AG08395 (cell line): Measurements from ENCODE around the gene ROR2.

Experiments
- DNase-seq: peaks from one replicate; pipeline ENCODE4 v3.0.0; 2012; ENCODE audit warnings: mixed read lengths, low spot score

ROR2 gene

DNA sequence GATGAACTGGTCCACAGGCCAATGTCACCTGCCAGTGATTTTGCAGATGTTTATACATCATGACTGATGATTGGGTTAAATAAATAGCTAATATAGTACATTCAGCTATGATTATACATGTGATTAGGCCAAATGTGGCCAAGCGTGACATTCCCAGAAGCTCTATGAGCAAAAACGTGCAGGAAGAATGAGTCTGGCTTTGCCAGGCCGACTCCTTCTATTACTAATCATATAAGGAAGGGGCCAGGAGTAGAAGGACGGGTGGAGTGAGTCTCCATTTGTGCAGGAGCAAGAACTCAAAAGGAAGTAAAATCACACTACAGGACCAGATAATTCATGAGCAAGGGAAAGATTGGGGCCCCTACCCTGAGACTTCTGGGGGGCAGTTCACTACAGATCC, 178.2 kb downstream of the ROR2 start:
- DNase-seq = peak; percentile 27

DNA sequence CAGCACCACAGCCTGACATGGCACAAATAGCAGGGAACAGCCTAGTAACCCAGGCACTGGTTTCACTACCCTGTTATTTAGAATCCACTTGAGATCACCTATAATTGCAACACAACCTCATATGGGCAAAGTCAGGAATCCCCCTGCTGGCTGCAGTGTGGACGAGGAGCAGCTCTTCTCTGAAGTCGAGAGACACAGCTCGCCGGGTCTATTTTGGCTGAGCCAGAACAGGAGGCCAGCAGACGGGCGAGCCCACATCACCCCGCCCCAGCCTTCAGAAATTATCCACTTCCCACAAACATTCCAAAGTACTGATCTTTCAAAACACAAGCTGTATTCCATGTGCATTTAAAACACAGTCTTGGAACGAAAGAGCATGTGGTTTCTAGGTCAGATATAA, 179.0 kb downstream of the ROR2 start:
- peak; percentile 92 for DNase-seq

DNA sequence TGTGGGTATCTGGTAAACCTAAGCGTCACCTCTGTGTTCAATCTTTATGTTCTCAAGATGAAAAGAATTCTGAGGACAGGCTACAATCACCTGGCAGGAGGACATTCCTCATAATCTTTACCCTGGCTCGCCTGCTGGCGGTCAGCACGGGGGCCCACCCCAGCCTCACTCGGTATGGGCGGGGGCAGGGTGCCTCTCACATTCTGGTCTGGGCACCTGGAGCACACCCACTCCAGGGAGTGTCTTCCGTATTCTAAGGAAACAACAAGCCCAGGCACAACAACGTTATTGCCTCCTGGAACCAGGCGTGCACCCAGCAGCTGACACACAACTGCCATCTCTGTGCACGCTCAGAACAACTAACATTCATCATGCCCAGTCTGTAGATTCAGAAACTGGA, 179.8 kb downstream of the ROR2 start:
- no peak for DNase-seq

DNA sequence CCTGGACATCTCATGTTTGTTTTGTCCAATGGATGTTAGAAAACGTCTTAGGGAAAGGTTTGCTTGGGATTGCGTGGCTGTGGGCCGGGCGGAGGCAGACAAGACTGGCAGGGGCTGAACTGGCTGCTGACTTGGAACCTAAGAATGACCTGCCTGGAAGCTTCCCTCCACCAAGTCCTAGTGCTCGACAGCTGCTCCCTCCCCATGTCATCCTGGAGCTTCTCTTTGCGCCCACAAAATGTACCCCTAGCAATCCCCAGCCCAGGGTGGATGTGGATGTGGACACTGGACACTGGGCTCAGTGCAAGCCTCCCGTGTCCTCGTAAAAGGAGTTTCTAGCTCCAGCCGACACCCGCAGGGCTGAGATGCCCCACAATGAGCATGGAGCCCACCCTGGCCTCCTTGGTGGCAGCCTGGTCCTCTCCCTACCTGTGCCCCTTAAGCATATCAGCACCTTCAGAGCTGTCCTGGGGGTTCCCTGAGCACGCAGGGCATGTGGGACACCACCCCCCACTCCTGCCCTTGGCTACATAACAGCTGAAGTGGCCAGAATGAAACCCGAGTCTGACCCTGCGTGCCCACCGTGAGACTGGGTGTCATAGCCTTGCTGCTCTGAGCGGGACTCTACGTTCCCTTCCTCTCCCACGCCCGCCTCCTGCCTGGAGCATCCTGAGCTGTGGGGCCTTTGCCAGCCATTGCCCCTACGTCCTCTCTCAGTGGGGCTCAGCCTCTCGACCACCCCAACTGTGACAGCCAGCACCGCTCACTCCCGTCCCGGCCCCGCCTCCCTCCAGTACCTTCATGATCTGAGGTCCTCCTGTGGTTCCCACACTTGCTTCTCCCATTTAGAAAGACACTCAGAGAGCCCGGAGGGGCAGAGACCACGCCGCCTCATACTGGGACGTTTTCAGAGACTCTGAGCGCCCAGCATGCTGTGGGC, 180.8 kb downstream of the ROR2 start:
- DNase-seq = no peak

DNA sequence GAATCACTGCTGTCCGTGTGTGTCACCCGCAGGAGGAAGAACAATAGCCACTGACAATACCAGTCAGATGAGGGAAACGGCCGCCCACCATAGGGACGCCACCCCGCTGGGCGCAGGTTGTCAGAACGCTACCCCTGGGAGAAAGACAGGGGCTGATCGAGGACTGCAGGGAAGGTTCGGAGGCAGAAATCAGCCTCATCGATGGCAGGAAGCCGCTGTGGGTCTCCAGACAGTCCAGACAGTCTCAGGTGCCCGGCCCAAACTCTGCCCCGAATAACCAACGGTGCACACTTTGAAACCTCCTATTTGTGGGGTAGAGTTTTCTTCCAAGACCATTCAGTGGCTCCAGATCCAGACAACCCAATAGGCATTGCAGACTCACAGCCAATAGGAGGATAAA, 181.5 kb downstream of the ROR2 start:
- DNase-seq = no peak

DNA sequence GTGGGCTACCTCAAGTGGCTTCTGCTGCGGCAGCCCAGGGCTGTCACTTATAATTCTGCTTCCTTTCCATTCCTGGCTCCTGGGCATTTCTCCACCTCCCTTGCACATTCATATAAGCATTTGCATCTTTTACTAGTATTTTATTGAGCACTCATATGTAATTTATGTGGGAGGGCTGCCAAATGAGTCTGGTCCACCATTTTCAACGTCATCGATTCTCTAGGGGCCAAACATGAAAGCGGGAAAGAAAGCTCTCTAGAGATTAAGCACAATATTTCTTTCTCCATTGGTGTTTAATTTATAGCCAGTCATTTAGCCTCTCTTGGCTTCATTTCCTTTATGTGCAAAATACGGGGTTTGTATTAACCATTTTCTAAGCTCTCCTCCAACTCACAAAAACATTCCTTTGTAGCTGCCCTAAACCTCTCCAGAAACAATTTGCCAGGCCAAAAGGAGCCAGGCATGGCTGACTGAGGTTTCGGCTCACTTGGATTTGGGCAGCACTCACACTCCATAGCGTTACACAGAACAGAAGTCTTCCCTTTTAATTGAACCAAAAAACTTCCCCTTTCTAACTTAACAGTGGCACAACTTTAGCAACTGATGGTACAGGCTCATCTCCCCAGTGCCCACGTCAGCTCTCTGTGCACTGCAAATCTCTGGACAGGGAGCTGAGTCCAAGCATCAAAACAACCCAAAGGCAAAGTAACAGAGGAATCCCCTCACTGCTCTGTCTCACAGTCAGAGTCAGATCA, 183.5 kb downstream of the ROR2 start:
- no peak for DNase-seq

DNA sequence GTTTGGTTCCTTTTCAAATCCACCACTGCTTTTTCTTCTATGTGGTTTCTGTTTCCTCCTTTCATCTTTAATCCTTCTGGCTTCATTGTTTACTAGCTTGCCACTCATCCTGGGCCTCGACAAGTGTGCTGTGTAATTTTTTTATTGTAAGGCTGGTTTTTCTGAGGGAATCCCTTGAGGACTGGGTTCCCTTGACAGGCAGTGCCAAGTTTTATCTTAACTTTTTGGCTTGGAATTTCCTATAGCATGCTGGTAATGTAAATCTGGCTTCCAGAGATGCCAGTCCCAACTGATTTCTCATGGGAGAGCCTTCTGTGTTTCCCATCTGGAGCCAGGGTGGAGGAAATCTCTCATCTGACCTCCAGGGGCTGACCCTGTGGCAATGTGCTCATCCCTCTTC, 184.7 kb downstream of the ROR2 start:
- DNase-seq = no peak

DNA sequence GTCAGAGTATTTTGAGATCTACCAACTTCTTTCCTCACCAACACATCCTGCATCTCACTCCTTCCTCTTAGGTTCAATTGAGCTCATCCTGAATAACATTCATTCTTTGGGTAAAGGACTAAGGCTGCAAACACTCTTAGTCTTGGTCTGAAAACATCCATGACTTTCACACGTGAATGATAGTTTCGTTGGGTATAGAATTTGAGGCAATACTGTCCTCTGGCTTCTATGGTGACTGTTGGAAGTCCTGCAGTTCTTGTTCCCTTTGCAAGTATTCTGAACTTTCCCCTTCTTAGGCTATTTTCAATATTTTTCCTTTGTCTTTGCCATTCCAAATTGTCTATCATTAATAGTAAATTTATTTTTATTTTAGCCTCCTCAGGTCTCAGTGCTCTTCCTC, 185.4 kb downstream of the ROR2 start:
- DNase-seq = no peak

DNA sequence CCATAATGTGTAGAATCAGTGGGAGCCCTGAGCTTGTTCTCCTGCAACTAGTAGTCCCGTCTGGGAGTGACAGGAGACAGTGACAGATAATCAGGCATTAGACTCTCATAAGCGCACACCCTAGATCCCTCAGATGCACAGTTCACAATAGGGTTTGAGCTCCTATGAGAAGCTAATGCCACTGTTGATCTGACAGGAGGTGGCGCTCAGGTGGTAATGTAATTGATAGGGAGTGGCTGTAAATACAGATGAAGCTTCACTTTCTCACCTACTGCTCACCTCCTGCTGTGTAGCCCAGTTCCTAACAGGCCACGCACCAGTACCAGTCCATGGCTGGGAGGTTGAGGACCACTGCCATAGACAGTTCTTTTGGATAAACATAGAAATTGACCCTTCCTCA, 188.7 kb downstream of the ROR2 start:
- DNase-seq = no peak

DNA sequence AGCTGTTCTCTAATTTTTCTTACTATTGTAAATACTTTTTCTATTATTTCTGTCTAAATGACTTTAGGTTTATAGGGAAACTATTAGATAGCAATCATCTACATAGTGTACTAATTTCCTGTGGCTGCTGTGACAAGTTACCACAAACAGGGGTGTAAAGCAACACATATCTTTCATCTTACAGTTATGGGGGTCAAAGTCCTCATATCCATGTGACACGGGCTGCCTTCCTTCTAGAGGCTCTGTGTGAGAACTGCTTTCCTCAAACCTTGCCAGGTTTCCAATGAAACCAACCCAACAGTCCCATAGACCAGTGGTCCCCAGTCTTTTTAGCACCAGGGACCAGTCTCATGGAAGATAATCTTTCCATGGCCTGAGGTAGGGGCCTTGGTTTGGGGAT, 189.1 kb downstream of the ROR2 start:
- no peak for DNase-seq

DNA sequence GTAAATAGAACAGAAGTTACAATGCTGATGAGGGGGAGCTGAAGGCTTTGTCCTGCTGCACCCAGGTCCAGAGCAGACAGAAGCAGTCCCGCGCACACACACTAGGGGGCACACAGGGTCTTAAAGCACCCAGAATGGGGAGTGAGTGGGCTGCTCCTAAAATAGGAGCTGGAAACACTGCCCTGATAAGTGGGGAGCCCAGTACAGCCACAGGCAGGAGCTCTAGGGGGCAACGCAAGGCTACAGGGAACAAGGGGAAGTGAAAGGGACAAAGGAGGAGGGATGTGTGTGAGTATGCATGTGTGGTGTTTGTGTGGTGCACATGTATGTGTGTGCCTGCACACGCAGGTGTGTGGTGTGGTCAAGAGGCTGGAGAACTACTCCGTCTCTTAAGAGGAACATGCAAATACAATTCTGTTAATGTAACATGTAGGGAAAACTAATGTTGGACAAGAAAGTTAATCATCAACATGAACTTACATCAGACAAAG, 191.5 kb downstream of the ROR2 start:
- DNase-seq = peak; percentile 67

DNA sequence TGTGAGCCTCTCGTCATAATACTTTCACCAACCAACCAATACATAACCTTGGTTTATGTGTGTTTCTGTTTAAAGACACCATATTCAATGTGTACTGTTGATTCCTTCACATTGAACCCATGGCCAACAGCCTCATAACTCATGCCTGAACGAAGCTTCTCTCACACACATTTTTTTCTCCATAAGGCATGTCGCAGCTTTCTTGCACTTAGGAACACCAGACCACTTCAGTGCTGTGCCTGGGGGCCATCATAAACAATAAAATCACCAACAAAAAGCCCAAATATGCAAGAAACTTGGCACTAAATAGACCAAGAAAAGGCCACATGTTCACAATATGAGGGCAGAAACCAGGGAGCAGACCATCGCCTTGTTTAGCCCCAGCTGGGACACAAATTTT, 192.2 kb downstream of the ROR2 start:
- DNase-seq = no peak

DNA sequence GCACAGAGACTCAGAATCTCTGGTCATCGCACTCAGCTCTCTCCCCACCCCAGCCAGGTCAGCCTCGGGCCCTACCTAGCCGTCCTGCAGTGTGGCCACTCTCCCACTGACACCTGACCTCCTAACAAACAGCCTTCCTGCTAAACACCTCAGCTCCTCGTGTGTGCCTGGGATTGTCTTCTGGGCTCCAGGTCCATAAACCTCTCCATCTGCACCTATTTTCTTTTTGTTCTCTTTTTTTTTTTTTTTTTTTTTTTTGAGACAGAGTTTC, 193.6 kb downstream of the ROR2 start:
- DNase-seq = no peak

DNA sequence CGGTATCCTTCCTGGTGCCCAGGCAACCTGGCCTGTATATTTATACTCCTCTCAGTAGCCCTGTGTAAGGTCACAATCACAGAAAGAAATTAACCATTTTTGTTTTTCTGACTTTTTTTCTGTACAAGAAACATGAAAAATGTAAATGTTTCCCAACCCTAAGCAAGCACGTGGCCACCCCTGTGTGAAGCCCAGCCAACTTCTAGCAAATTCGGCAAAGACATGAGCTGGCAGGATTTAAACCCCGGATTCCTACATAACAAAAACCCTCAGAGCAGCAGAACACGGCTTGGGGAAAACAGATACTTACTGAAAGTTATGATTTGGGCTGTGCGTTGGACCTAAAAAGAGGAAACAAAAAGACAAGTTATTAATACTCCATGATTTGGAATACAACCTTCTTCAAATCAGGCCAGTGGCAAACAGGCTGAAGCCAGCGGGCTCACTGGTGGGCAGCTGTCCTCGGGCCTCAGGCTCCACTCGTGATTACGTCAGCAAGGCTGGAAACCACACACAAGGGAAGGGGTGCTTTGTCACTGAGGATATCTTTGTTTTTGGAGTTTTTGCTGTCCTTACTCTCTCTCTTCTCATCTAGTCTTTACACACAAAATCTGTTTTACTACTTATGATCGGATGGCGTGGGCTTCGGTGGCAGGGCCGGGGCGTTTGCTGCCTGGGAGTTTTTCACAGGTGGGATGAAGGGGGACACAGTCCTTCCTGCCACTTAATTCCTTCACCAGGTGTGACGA, 194.1 kb downstream of the ROR2 start:
- DNase-seq = no peak

DNA sequence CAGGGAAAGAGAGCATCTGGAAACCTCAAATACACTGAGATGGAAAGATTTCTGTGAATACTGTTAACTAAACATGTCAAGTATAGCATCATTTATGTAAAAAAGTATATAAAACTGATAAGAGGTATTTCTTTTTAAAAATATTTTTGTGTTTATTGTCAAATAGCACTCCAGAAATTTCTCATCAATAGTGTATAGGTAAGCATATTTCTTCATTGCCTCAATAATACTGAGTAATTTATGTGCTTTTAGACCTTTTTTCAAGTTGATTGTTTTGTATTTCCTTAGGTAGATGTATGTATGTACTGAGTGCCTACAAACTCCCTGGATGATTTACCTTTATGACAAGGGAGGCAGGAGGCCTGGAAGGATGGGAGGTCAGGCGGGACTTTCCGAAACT, 196.3 kb downstream of the ROR2 start:
- no peak for DNase-seq

DNA sequence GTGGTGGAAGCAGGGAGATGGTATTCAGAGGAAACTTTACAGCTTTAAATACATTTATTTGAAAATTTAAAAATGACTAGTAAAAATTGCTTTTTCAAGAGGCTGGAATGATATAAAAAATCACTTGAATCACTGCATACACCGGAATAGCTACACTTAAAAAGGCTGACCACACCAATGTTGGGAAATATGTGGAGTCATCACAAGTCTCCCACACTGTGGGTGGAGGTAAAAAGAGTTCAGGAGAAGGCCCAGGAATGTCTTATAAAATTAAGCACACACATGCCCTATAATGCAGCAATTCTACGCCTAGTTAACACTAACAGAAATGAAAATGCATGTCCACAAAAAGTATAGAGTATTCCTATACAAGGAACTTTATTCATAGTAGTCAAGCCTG, 198.1 kb downstream of the ROR2 start:
- peak; percentile 44 for DNase-seq

DNA sequence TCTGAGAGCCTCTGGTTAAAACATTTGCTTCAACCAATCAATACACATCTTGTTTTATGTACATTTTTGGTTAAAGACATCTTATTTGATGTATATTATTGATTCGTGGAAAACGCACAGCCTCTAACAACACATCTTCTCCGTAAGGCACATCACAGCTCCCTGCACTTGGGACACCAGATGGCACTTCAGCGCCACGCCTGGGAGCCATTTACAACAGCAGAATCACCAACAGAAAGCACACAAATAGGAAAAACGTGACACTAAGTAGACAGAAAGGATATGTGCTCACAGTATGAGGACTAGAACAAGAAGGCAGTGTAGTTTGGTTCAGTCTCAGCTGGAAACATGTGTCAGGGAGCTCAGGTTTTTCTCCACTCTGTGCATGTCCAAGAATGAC, 199.7 kb downstream of the ROR2 start:
- peak; percentile 41 for DNase-seq

DNA sequence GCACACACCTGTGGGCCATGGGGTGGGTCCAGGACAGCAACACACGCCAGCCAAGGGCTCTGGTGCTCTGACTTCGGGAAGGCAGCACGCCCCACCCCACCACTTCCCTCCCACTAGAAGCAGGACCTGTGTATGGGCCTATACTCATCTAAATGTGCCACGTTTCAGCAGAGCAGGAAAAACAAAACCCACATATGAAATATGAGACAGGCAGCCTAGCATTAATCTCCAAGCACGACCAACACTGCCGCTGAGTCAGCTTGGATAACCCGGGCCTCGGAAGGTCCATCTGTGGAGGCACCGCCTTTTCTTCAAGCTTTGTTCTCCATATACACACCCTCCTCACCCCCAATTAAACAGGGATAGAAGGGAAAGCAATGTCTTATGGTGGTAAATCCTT, 203.1 kb downstream of the ROR2 start:
- peak; percentile 22 for DNase-seq

DNA sequence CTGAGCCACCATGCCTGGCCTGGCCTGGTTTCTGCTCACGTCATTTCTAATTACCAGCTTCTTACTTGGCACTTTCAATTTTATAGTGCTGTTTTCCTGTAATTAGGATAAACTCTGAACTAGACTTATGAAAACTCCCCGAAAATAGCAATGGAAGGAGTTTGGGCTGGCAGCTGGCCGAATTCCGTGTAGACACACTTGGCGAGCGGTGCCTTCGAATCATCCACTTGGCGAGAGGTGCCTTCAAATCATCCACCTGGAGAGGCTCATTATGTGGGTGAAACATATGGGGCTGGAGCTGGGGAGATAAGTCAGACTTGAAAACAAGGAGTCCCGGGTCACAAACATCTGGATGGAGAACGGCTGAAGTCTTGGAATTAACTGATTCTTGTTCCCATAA, 203.7 kb downstream of the ROR2 start:
- no peak for DNase-seq

DNA sequence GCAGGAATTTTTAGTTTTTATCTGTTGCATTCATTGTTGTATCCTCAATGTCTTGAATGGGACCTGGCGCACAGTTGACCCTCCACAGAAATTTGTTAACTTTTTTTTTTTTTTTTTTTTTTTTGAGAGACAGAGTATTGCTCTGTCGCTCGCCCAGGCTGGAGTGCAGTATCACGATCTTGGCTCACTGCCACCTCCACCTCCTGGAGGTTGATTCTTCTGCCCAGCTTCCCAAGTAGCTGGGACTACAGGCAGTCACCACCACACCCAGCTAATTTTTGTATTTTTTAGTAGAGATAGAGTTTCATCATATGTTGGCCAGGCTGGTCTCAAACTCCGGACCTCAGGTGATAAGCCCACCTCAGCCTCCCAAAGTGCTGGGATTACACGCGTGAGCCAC, 205.9 kb downstream of the ROR2 start:
- no peak for DNase-seq

DNA sequence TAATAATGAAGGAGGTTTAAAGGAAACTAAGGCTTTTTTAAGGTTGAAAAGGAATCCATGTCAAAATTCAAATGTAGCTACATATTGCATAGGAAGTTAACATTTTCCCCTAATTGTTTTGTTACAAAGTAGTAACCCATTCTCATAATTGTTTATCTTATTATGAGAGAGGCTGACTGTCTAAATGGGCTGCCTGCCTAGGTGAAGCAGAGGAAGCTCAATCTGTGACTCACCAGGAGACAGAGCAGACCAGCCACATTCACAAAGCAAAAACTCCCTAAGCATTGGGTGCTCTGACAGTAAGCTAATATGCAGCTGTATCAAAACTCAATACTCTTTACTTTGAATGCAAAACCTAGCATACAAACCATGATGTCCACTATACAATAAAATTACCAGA, 208.5 kb downstream of the ROR2 start:
- peak; percentile 83 for DNase-seq

DNA sequence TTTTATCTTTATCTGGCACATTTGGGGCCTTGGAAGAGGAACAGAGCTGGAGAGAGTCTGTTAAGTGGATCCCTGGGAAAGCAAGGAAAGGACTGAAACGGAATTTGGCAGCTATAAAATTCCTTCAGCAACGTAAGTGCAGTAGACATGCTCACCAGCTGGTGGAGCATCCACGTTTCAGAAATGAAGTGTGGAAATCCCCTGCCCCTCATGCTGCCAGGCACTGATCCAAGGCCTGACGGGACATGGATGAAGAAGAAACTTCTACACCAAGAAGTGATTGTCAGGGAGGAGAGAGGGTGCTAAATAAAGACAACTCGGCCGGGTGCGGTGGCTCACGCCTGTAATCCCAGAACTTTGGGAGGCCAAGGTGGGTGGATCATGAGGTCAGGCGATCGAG, 209.3 kb downstream of the ROR2 start:
- DNase-seq = peak; percentile 67
